GM15510 (cell line): ENCODE measurements around the gene ZMAT2.

ENCODE experiments used
- POLR2A ChIP-seq: IDR thresholded peaks from 3 replicates; pipeline ENCODE4 v1.6.1; 2011; ENCODE audit warnings: borderline replicate concordance; ENCODE audit not compliant: insufficient read length; ENCODE audit errors: extremely low read depth

The ZMAT2 gene

GRCh38 chr5:140690941-140691924 lies 9.0 kb upstream of the ZMAT2 start, which contains the start of the genes HARS1 and HARS2:
HARS1 (minus strand) TSS chr5:140691370; CDS start chr5:140691304, 66 bp downstream.
HARS2 (plus strand) TSS chr5:140691455; CDS start chr5:140691649, 194 bp downstream.
- TF ChIP-seq POLR2A = peak; percentile 95

DNA sequence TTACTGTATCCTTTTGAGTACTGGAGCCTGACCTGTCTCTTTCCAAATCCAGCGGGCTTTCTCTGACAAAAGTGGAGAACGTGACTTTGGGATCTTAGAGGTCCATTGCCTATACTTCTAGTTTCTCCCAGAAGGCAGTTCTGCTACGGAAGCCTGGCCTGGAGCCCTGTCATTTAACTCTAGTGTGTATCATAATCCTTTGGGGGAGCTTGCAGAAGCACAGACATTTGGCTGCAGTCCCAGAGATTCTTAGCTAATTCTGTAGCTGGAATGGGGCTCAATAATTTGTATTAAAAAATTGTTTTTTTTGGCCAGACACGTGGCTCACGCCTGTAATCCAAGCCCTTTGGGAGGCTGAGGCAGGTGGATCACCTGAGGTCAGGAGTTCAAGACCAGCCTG lies 6.0 kb upstream of the ZMAT2 start:
- no peak for TF ChIP-seq POLR2A

GRCh38 chr5:140696891-140697492 lies 3.3 kb upstream of the ZMAT2 start:
- no peak for TF ChIP-seq POLR2A

- no peak for TF ChIP-seq POLR2A
Observed at GRCh38 chr5:140707812-140708211, 7.6 kb downstream of the ZMAT2 start.

DNA sequence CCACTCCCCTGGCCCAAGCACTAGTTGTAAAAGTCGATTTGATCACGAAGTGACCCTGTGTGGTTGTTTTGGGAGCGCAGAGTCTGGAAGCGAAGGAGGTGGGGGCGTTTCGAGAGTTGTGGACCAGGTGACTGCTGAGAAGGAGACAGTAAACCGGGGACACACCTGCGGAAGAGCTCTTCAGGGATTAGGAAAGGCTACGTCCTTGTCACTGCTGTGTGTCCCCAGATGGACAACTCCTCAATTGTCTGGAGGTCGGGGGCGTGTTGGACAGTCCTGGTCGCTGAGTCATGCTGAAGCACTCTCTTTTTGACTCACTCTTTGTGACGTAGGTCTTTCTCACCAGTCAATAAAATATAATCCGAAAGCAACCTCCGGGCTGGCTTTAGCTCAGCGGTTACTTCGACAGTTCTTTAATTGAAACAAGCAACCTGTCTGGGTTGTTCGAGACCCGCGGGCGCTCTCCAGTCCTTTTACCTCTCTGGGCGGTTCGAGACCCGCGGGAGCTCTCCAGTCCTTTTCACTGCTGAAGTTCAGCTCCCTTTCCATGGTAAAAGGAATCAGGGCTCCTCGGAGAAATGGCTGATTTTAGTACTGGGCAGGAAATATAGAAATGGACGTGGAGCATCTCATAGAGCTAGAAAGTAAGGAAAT lies 10.8 kb downstream of the ZMAT2 start:
- TF ChIP-seq POLR2A = no peak

GRCh38 chr5:140711794-140712193 lies 11.5 kb downstream of the ZMAT2 start:
- TF ChIP-seq POLR2A = no peak

DNA sequence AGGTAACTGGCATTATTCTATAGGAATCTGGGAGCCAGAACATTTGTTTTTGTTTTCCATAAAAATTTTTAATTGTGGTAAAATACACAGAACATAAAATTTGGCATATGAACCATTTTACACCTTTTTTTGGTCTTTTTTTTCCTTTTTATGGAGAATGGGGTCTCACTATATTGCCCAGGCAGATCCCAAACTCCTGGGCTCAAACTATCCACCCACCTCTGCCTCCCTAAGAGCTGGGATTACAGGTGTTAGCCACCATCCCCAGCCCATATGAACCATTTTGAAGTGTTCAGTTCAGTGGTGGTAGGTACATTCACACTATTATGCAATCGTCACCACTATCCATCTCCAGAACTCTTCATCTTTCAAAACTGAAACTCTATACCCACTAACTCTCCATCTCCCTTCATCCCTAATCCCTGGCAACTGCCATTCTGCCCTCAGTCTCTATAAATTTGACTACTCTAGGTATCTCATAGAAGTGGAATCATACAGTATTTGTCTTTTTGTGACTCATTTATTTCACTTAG lies 13.4 kb downstream of the ZMAT2 start:
- TF ChIP-seq POLR2A = no peak

- no peak for TF ChIP-seq POLR2A
Observed at GRCh38 chr5:140718266-140718592, 18.0 kb downstream of the ZMAT2 start.

GRCh38 chr5:140725799-140726471 lies 25.7 kb downstream of the ZMAT2 start:
- no peak for TF ChIP-seq POLR2A

DNA sequence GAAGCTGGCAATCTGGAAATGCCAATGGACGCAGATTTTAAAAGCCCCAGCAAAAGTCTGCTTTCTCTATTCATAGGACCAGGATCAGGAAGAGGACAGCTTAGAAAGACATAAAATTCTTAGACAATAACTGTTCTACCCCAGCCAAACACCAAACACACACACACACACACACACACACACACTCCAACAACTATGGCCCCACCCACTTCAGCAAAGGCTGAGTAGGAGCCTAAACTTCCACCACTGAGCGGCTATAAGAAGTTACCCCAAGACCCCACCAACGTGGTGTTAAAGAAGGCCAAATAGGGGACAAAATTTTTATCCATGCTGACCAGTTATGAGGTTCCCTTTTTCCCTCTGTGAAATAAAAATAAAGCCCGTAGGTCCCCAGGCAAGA lies 32.9 kb downstream of the ZMAT2 start:
- TF ChIP-seq POLR2A = no peak

GRCh38 chr5:140734354-140734753 lies 34.1 kb downstream of the ZMAT2 start:
- TF ChIP-seq POLR2A = no peak

- TF ChIP-seq POLR2A = no peak
Observed at GRCh38 chr5:140737486-140737885, 37.2 kb downstream of the ZMAT2 start.

DNA sequence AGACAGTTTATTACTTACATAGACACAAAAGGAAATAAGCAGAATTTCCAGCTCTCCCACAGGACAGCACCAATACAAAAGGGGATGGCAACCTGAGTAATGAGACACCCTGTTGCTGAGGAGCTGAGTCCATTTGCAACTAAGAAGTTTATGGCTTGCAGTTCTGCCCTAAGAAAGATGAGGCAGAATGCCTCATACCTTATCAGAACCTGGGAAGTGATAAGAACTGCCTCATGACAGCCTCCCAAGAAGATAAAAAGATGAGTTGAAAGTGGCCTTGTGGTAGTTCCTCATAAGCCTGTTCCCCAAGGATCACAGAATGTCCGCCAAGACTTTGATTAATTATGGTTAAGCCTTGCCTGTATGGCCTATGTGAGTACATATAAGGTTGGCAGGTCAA lies 41.7 kb downstream of the ZMAT2 start:
- TF ChIP-seq POLR2A = no peak

DNA sequence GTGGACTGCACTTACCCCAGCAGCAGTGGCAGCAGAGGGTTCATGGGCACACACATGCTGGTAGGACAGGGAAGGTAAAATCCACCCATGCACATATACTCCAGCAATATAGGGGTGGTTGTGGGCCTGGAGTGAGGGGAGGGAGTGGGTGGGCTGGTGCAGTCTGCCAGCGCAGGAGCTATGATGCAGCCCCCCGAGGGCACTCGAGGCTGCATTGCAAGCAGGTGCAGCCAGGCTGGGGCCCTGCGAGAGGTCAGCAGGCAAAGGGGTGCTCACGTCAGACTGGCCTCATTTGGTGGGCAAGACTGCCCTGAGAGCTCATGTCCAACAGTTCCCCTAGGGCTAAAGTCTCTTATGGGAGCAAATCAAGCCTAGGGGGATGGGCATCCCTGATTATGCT lies 53.3 kb downstream of the ZMAT2 start:
- no peak for TF ChIP-seq POLR2A
